Uterus (tissue), 4 donors: ENCODE data around the gene OR5M3. TPM values are rescaled to one million over a fixed set of nuclear protein-coding genes. Genes with fewer than 3 reads are reported as not detected.

Experiments
- DNase-seq, 2 donors: peaks; one replicate each; pipeline ENCODE4 v3.0.0-alpha.2; 2019 to 2020
- H3K27ac ChIP-seq, 2 donors: fragments of 200-600 bp; sonication (generic); 1 replicate in 1 of 2; 2 replicates in 1 of 2; pipeline ENCODE4 v1.5.1; 2016 to 2018
- H3K27me3 ChIP-seq, 2 donors: fragments of 200-600 bp; sonication (generic); one replicate each; pipeline ENCODE4 v1.5.1; 2018 to 2019; ENCODE audit warnings: control low read depth in 1 of 2
- H3K36me3 ChIP-seq, 2 donors: fragments of 200-600 bp; sonication (generic); one replicate each; pipeline ENCODE4 v1.5.1; 2019; ENCODE audit warnings: control low read depth in 1 of 2
- H3K4me1 ChIP-seq, 2 donors: fragments of 200-600 bp; sonication (generic); one replicate each; pipeline ENCODE4 v1.5.1; 2018 to 2019; ENCODE audit warnings: control low read depth in 1 of 2
- H3K4me3 ChIP-seq, 2 donors: fragments of 200-600 bp; sonication (generic); 1 replicate in 1 of 2; 2 replicates in 1 of 2; pipeline ENCODE4 v1.5.1; 2018 to 2019; ENCODE audit warnings: mild to moderate bottlenecking in 1 of 2
- H3K9me3 ChIP-seq, 2 donors: fragments of 200-600 bp; sonication (generic); one replicate each; pipeline ENCODE4 v1.5.1; 2019; ENCODE audit warnings: control low read depth in 1 of 2
- CTCF ChIP-seq, 4 experiments: fragments of 200-600 bp in 2 of 4; fragments of 450-650 bp in 2 of 4; sonication (generic) in 2 of 4; IDR thresholded peaks; one replicate each; pipeline ENCODE4 v1.5.1; 2016 to 2019; ENCODE audit warnings: antibody characterized with exemption in 4 of 4, mild to moderate bottlenecking in 2 of 4, moderate library complexity in 1 of 4
- POLR2A ChIP-seq, 2 donors: fragments of 450-650 bp; IDR thresholded peaks; one replicate each; pipeline ENCODE4 v1.6.1; 2016; ENCODE audit warnings: antibody characterized with exemption in 2 of 2, mild to moderate bottlenecking in 1 of 2, moderate library complexity in 1 of 2
- intact Hi-C: fragments of 100-400 bp; cut with DNase I; formaldehyde crosslinking; loops from one replicate; pipeline ENCODE4 v1.15.1; 2023; ENCODE audit warnings: low total_unique reads
- total RNA-seq, 4 donors: library from RNA; depleted of rRNA in 3 of 4; stranded (reverse); fragments of >200 nt in 3 of 4; gene quantifications; one replicate each; pipeline versions ENCODE4 v1.1.0 to v1.2.4, GENCODE V29; 2014 to 2023
- donor health status: DM: yes; HTN: yes; CAD: no.

The OR5M3 gene
- total RNA-seq, 4 donors from 2014 or later = not detected

GRCh38 chr11:56495117-56495516, 22.0 kb upstream of the OR5M3 start:
- H3K9me3 ChIP-seq = no peaks in the 10 kb centered on the region
- H3K4me3 ChIP-seq = no peak overlapping the region
- H3K27me3 ChIP-seq = no peaks in the 10 kb centered on the region
- DNase-seq = no peak
- TF ChIP-seq CTCF (IDR thresholded peaks at IDR 0.05) (no peak), POLR2A (IDR thresholded peaks at IDR 0.05) (no peak)
- no peaks in the 10 kb centered on the region for H3K36me3 ChIP-seq
- H3K27ac ChIP-seq = no peak overlapping the region
- H3K4me1 ChIP-seq = no peaks in the 10 kb centered on the region
- intact Hi-C loops = no loop called here

- no peak for TF ChIP-seq POLR2A (IDR thresholded peaks at IDR 0.05)
- TF ChIP-seq CTCF (IDR thresholded peaks at IDR 0.05) = no peak
- intact Hi-C loops = no loop called here
- Histone ChIP-seq H3K27me3 (no peaks in the 10 kb centered on the region), H3K4me1 (no peaks in the 10 kb centered on the region), H3K9me3 (no peaks in the 10 kb centered on the region), H3K36me3 (no peaks in the 10 kb centered on the region), H3K27ac (no peak within 1 kb of the TSS), H3K4me3 (no peak within 1 kb of the TSS)
- DNase-seq = no peak
Measured at GRCh38 chr11:56491270-56491669, 18.1 kb upstream of the OR5M3 start, which contains the start of gene OR5M8. Gene OR5M8, minus strand, starts transcription at chr11:56491370. Its CDS starts 0 bp downstream, at chr11:56491370.

- no peak for TF ChIP-seq CTCF (IDR thresholded peaks at IDR 0.05)
- DNase-seq = no peak
- no peaks in the 10 kb centered on the region for H3K4me1 ChIP-seq
- H3K4me3 ChIP-seq = no peak overlapping the region
- H3K27me3 ChIP-seq = no peaks in the 10 kb centered on the region
- intact Hi-C loops = no loop called here
- H3K9me3 ChIP-seq = no peaks in the 10 kb centered on the region
- H3K36me3 ChIP-seq = no peaks in the 10 kb centered on the region
- no peak overlapping the region for H3K27ac ChIP-seq
Measured at GRCh38 chr11:56486801-56487200, 13.6 kb upstream of the OR5M3 start.

GRCh38 chr11:56474729-56475235, 1.6 kb upstream of the OR5M3 start:
- Histone ChIP-seq H3K27me3 (no peaks in the 10 kb centered on the region), H3K9me3 (no peaks in the 10 kb centered on the region), H3K36me3 (no peaks in the 10 kb centered on the region), H3K27ac (no peak overlapping the region), H3K4me3 (no peak overlapping the region), H3K4me1 (no peaks in the 10 kb centered on the region)
- TF ChIP-seq POLR2A (IDR thresholded peaks at IDR 0.05) (no peak), CTCF (IDR thresholded peaks at IDR 0.05) (no peak)
- DNase-seq = no peak
- intact Hi-C loops = no loop called here

- no peak overlapping the region for H3K4me3 ChIP-seq
Measured at GRCh38 chr11:56457076-56457475, 16.1 kb downstream of the OR5M3 start.

More at GRCh38 chr11:56457076-56457475, 16.1 kb downstream of the OR5M3 start:
- Histone ChIP-seq H3K36me3 (no peaks in the 10 kb centered on the region), H3K27ac (no peak overlapping the region), H3K27me3 (no peaks in the 10 kb centered on the region), H3K9me3 (no peaks in the 10 kb centered on the region), H3K4me1 (no peaks in the 10 kb centered on the region)
- intact Hi-C loops = no loop called here
- no peak for DNase-seq
- TF ChIP-seq POLR2A (IDR thresholded peaks at IDR 0.05) = no peak
- TF ChIP-seq CTCF (IDR thresholded peaks at IDR 0.05) = no peak
